Measurements from ENCODE around the gene C10orf71.

The C10orf71 gene

GRCh38 chr10:49288341-49289065, 10.5 kb upstream of the C10orf71 start:
- H3K36me3 ChIP-seq (ENCODE audit: control insufficient read depth, insufficient read depth, low read length) = no peaks in the 10 kb centered on the region
- no peaks in the 10 kb centered on the region; the same call in 1 of the 2 replicates for H3K27me3 ChIP-seq (replicated peaks; ENCODE audit: control insufficient read depth, insufficient read depth, low read length)
- no peak for TF ChIP-seq CTCF (IDR thresholded peaks at IDR 0.05; ENCODE audit: insufficient read depth, low read length, poor library complexity, severe bottlenecking)
- no peak overlapping the region for H3K4me3 ChIP-seq (replicated peaks; ENCODE audit: low read depth, low read length)
- no peak for DNase-seq (ENCODE audit: extremely low read depth, insufficient read length)

GRCh38 chr10:49289480-49289879, 9.5 kb upstream of the C10orf71 start:
- no peak for TF ChIP-seq CTCF (IDR thresholded peaks at IDR 0.05; ENCODE audit: insufficient read depth, low read length, poor library complexity, severe bottlenecking)
- no peak for DNase-seq (ENCODE audit: extremely low read depth, insufficient read length)
- no peaks in the 10 kb centered on the region; the same call in 1 of the 2 replicates for H3K27me3 ChIP-seq (replicated peaks; ENCODE audit: control insufficient read depth, insufficient read depth, low read length)
- H3K4me3 ChIP-seq (replicated peaks; ENCODE audit: low read depth, low read length) = no peak overlapping the region
- no peaks in the 10 kb centered on the region for H3K36me3 ChIP-seq (ENCODE audit: control insufficient read depth, insufficient read depth, low read length)

GRCh38 chr10:49290131-49290530, 8.8 kb upstream of the C10orf71 start:
- no peak for TF ChIP-seq CTCF (IDR thresholded peaks at IDR 0.05; ENCODE audit: insufficient read depth, low read length, poor library complexity, severe bottlenecking)
- no peak overlapping the region for H3K4me3 ChIP-seq (replicated peaks; ENCODE audit: low read depth, low read length)
- H3K27me3 ChIP-seq (replicated peaks; ENCODE audit: control insufficient read depth, insufficient read depth, low read length) = no peaks in the 10 kb centered on the region; the same call in 1 of the 2 replicates
- no peak for DNase-seq (ENCODE audit: extremely low read depth, insufficient read length)
- no peaks in the 10 kb centered on the region for H3K36me3 ChIP-seq (ENCODE audit: control insufficient read depth, insufficient read depth, low read length)

- DNase-seq (ENCODE audit: extremely low read depth, insufficient read length) = no peak
- Histone ChIP-seq H3K36me3 (ENCODE audit: control insufficient read depth, insufficient read depth, low read length) (no peaks in the 10 kb centered on the region), H3K4me3 (replicated peaks; ENCODE audit: low read depth, low read length) (no peak overlapping the region), H3K27me3 (replicated peaks; ENCODE audit: control insufficient read depth, insufficient read depth, low read length) (no peaks in the 10 kb centered on the region; the same call in 1 of the 2 replicates)
- TF ChIP-seq CTCF (IDR thresholded peaks at IDR 0.05; ENCODE audit: insufficient read depth, low read length, poor library complexity, severe bottlenecking) = no peak
Observed at GRCh38 chr10:49290607-49291006, 8.4 kb upstream of the C10orf71 start.

GRCh38 chr10:49292565-49293207, 6.3 kb upstream of the C10orf71 start:
- no peak for TF ChIP-seq CTCF (IDR thresholded peaks at IDR 0.05; ENCODE audit: insufficient read depth, low read length, poor library complexity, severe bottlenecking)
- no peak for DNase-seq (ENCODE audit: extremely low read depth, insufficient read length)
- H3K36me3 ChIP-seq (ENCODE audit: control insufficient read depth, insufficient read depth, low read length) = no peaks in the 10 kb centered on the region
- H3K27me3 ChIP-seq (replicated peaks; ENCODE audit: control insufficient read depth, insufficient read depth, low read length) = no peaks in the 10 kb centered on the region; the same call in none of the 2 replicates
- H3K4me3 ChIP-seq (replicated peaks; ENCODE audit: low read depth, low read length) = no peak overlapping the region

Measured in GM06990 (cell line).